SU-DHL-6 (cell line): ENCODE results near the gene PCARE.

Source experiments
- H2AFZ ChIP-seq: fragments of 200-600 bp; sonication (generic); 2 replicates; pipeline ENCODE4 v1.6.1; 2014; ENCODE audit warnings: low read depth, mild to moderate bottlenecking, moderate library complexity, mixed read lengths, antibody characterized with exemption, low read length; ENCODE audit not compliant: severe bottlenecking
- H3F3A ChIP-seq: fragments of 200-600 bp; shearing (Covaris generic); 2 replicates; pipeline ENCODE4 v1.6.0; 2016; ENCODE audit warnings: antibody characterized with exemption, mild to moderate bottlenecking; ENCODE audit not compliant: insufficient read depth
- H3K27ac ChIP-seq: fragments of 200-600 bp; sonication (generic); 2 replicates; pipeline ENCODE4 v1.5.1; 2016; ENCODE audit warnings: low read depth, mild to moderate bottlenecking, low read length, moderate library complexity, mixed read lengths
- H3K27me3 ChIP-seq: fragments of 200-600 bp; sonication (generic), shearing (Covaris generic); 2 replicates; pipeline ENCODE4 v1.6.0; 2014; ENCODE audit warnings: mild to moderate bottlenecking, low read length
- H3K36me3 ChIP-seq: fragments of 200-600 bp; sonication (generic); 2 replicates; pipeline ENCODE4 v1.6.1; 2014; ENCODE audit warnings: mild to moderate bottlenecking, low read length, mixed read lengths
- H3K4me2 ChIP-seq: fragments of 300-600, 200-600 bp; shearing (Covaris generic), sonication (generic); 2 replicates; pipeline ENCODE4 v1.6.0; 2014; ENCODE audit warnings: low read length, low read depth, mild to moderate bottlenecking; ENCODE audit not compliant: poor library complexity, severe bottlenecking
- H3K4me3 ChIP-seq: fragments of 200-600 bp; sonication (generic); 2 replicates; pipeline ENCODE4 v1.5.1; 2014; ENCODE audit warnings: antibody characterized with exemption, low read length, mild to moderate bottlenecking, mixed read lengths; ENCODE audit not compliant: insufficient read depth, poor library complexity, severe bottlenecking
- H3K79me2 ChIP-seq: fragments of 200-600 bp; sonication (generic); 2 replicates; pipeline ENCODE4 v1.6.1; 2014; ENCODE audit warnings: mild to moderate bottlenecking, low read length, moderate library complexity; ENCODE audit not compliant: insufficient read depth
- H3K9ac ChIP-seq: fragments of 200-600 bp; sonication (generic); 2 replicates; pipeline ENCODE4 v1.7.0; 2014; ENCODE audit warnings: mild to moderate bottlenecking, low read length
- H3K9me2 ChIP-seq: fragments of 200-600 bp; sonication (generic); replicated peaks from 2 replicates; pipeline ENCODE4 v1.6.1; 2014; ENCODE audit warnings: low read length; ENCODE audit not compliant: insufficient read depth
- H3K9me3 ChIP-seq: fragments of 200-600 bp; sonication (generic); 2 replicates; pipeline ENCODE4 v1.6.1; 2014; ENCODE audit warnings: low read length, mixed read lengths; ENCODE audit not compliant: insufficient read depth
- H4K20me1 ChIP-seq: fragments of 200-600 bp; sonication (generic); 2 replicates; pipeline ENCODE4 v1.6.1; 2014; ENCODE audit warnings: low read depth, mild to moderate bottlenecking, antibody characterized with exemption, low read length, moderate library complexity, mixed read lengths
- CTCF ChIP-seq: fragments of 200-600 bp; sonication (generic); IDR thresholded peaks from one replicate; pipeline ENCODE4 v1.5.1; 2017; ENCODE audit warnings: antibody characterized with exemption, mild to moderate bottlenecking, low read length, moderate library complexity; ENCODE audit not compliant: insufficient read depth, poor library complexity, severe bottlenecking
- EZH2phosphoT487 ChIP-seq: fragments of 200-600 bp; sonication (generic), shearing (Covaris generic); conservative IDR thresholded peaks from 2 replicates; pipeline ENCODE4 v1.6.1; 2018; ENCODE audit warnings: mild to moderate bottlenecking, antibody characterized with exemption, low read length, moderate library complexity, mixed read lengths

Gene PCARE

GRCh38 chr2:29114946-29115609 lies 40.8 kb upstream of the PCARE start, which contains the start of gene CLIP4:
Gene CLIP4 (plus strand): TSS chr2:29115415. CDS start chr2:29121389, 5,974 bp downstream.
- Histone ChIP-seq H4K20me1 (no peaks in the 10 kb centered on the region), H3K9me3 (no peaks in the 10 kb centered on the region), H3K4me2 (peak within 1 kb of the TSS; percentile 59), H3K9ac (no peak within 1 kb of the TSS; the same call in 1 of the 2 replicates), H3K9me2 (no peaks in the 10 kb centered on the region), H3K79me2 (no peaks in the 10 kb centered on the region), H3K4me3 (peak within 1 kb of the TSS; percentile 20), H2AFZ (peak within 1 kb of the TSS; percentile 41), H3K27me3 (no peaks in the 10 kb centered on the region), H3F3A (no peaks in the 10 kb centered on the region), H3K27ac (no peak within 1 kb of the TSS), H3K36me3 (no peaks in the 10 kb centered on the region)
- no peak for TF ChIP-seq EZH2phosphoT487
- no peak for TF ChIP-seq CTCF

DNA sequence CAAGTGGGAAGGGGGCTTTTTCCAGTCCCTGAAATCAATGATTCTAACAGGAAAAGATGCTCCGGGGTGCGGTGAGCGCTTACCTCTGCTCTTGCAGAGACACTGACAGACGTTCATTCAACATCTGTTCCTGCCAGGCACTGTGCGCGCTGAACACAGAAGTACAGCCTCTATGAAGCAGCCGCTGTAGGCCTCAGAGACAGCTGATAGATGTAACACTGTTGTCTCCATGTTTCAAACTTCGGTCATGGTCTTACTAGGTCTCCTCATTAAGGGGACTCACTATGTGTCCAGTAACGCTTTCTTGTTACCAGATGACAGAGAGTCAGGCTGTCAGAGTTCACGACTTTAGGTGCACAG lies 40.2 kb upstream of the PCARE start:
- no peak overlapping the region for H3K4me3 ChIP-seq
- H2AFZ ChIP-seq, result no peak overlapping the region
- no peak overlapping the region for H3K27ac ChIP-seq
- H3F3A ChIP-seq, result no peaks in the 10 kb centered on the region
- H3K79me2 ChIP-seq, result no peaks in the 10 kb centered on the region
- no peak overlapping the region for H3K9ac ChIP-seq
- H3K4me2 ChIP-seq, result no peak overlapping the region
- H3K36me3 ChIP-seq, result no peaks in the 10 kb centered on the region
- H3K9me2 ChIP-seq, result no peaks in the 10 kb centered on the region
- no peaks in the 10 kb centered on the region for H4K20me1 ChIP-seq
- H3K9me3 ChIP-seq, result no peaks in the 10 kb centered on the region
- H3K27me3 ChIP-seq, result no peaks in the 10 kb centered on the region
- TF ChIP-seq EZH2phosphoT487 (no peak), CTCF (no peak)

DNA sequence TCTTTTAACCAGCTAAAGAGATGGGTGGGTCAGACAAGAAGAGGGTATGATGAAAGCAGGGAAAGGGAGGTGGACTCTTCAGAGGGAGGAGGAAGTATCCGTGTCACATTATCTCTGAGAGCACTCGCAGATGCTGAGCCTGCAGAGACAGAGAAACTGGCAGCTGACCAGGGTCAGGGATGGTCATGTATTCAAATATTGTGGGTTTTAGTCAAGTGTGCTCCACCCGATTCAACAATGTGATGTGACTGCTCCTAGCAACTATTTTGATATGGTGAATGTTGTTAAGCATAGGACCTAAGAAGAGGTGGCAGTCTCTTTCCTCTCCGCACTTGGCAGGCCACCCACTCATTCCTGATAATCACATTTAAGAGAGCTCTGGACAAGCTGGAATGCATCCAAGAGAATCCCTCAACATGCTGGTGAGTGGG lies 39.6 kb upstream of the PCARE start:
- Histone ChIP-seq H3K9me2 (no peaks in the 10 kb centered on the region), H3K27ac (no peak overlapping the region), H4K20me1 (no peaks in the 10 kb centered on the region), H3K79me2 (no peaks in the 10 kb centered on the region), H3K36me3 (no peaks in the 10 kb centered on the region), H3K9me3 (no peaks in the 10 kb centered on the region), H3K4me3 (no peak overlapping the region), H3K27me3 (no peaks in the 10 kb centered on the region), H2AFZ (no peak overlapping the region), H3F3A (no peaks in the 10 kb centered on the region), H3K4me2 (no peak overlapping the region), H3K9ac (no peak overlapping the region)
- TF ChIP-seq EZH2phosphoT487, result no peak
- TF ChIP-seq CTCF, result no peak
